ENCODE measurements around the gene RIC8A. TPM values are rescaled to one million over a fixed set of nuclear protein-coding genes. Genes with fewer than 3 reads are reported as not detected.

RIC8A gene
- total RNA-seq, 2 donors from 2014 or later, result 77.1 to 92.6 TPM

- Histone ChIP-seq H3K36me3 (ENCODE audit: control insufficient read depth, insufficient read depth, low read length) (peaks cover 12% of the 10 kb centered on the region), H3K4me1 (ENCODE audit: control insufficient read depth, insufficient read depth, low read length) (peaks cover 17% of the 10 kb centered on the region), H3K27ac (ENCODE audit: low read depth, low read length) (no peak overlapping the region), H3K9me3 (ENCODE audit: control insufficient read depth, low read length) (no peaks in the 10 kb centered on the region), H3K9ac (ENCODE audit: extremely low read depth, low read length, poor library complexity, severe bottlenecking) (no peak overlapping the region), H3K27me3 (ENCODE audit: control insufficient read depth, insufficient read depth, low read length, poor library complexity, severe bottlenecking) (no peaks in the 10 kb centered on the region), H3K4me3 (ENCODE audit: low read length) (no peak overlapping the region)
- no peak overlapping the region for H3K27ac Mint-ChIP-seq
- H3K4me3 Mint-ChIP-seq, result no peak overlapping the region
- no peaks in the 10 kb centered on the region for H3K9me3 Mint-ChIP-seq
- WGBS, 2 experiments (ENCODE audit: insufficient coverage in 1 of 2, insufficient read length in 1 of 2), result 88 to 89% methylated on average over 4 to 13 of the region's 13 CpGs
- H3K27me3 Mint-ChIP-seq (ENCODE audit: insufficient read depth), result peaks cover 2% of the 10 kb centered on the region
- peaks cover 20% of the 10 kb centered on the region for H3K36me3 Mint-ChIP-seq (ENCODE audit: low read depth)
- no peak for TF ChIP-seq CTCF (conservative IDR thresholded peaks at IDR 0.05)
- peak; percentile 31 for DNase-seq
- peaks cover 22% of the 10 kb centered on the region for H3K4me1 Mint-ChIP-seq
These were observed 8.4 kb upstream of the RIC8A start for GRCh38 chr11:199004-199581.

- peak; percentile 48 for DNase-seq
- no peak overlapping the region for H3K4me3 ChIP-seq (ENCODE audit: low read length)
- no peaks in the 10 kb centered on the region for H3K27me3 ChIP-seq (ENCODE audit: control insufficient read depth, insufficient read depth, low read length, poor library complexity, severe bottlenecking)
- H3K36me3 Mint-ChIP-seq (ENCODE audit: low read depth), result peaks cover 24% of the 10 kb centered on the region
- peaks cover 19% of the 10 kb centered on the region for H3K36me3 ChIP-seq (ENCODE audit: control insufficient read depth, insufficient read depth, low read length)
- TF ChIP-seq CTCF (conservative IDR thresholded peaks at IDR 0.05), result peak; percentile 37
- no peak overlapping the region for H3K27ac Mint-ChIP-seq
- H3K9ac ChIP-seq (ENCODE audit: extremely low read depth, low read length, poor library complexity, severe bottlenecking), result no peak overlapping the region
- H3K27ac ChIP-seq (ENCODE audit: low read depth, low read length), result no peak overlapping the region
- peaks cover 22% of the 10 kb centered on the region for H3K4me1 Mint-ChIP-seq
- WGBS, 2 experiments (ENCODE audit: insufficient coverage in 1 of 2, insufficient read length in 1 of 2), result 90 to 100% methylated on average over 1 to 8 of the region's 8 CpGs
- H3K9me3 Mint-ChIP-seq, result no peaks in the 10 kb centered on the region
- peaks cover 21% of the 10 kb centered on the region for H3K4me1 ChIP-seq (ENCODE audit: control insufficient read depth, insufficient read depth, low read length)
- no peak overlapping the region for H3K4me3 Mint-ChIP-seq
- H3K27me3 Mint-ChIP-seq (ENCODE audit: insufficient read depth), result peaks cover 2% of the 10 kb centered on the region
- H3K9me3 ChIP-seq (ENCODE audit: control insufficient read depth, low read length), result no peaks in the 10 kb centered on the region
These were observed 7.7 kb upstream of the RIC8A start for GRCh38 chr11:199782-200181.

GRCh38 chr11:200224-201003, 7.1 kb upstream of the RIC8A start:
- peak; percentile 25 for TF ChIP-seq CTCF (conservative IDR thresholded peaks at IDR 0.05)
- Mint-ChIP-seq H3K9me3 (no peaks in the 10 kb centered on the region), H3K36me3 (ENCODE audit: low read depth) (peaks cover 28% of the 10 kb centered on the region), H3K4me1 (peaks cover 22% of the 10 kb centered on the region), H3K4me3 (no peak overlapping the region), H3K27ac (no peak overlapping the region), H3K27me3 (ENCODE audit: insufficient read depth) (peaks cover 2% of the 10 kb centered on the region)
- Histone ChIP-seq H3K9ac (ENCODE audit: extremely low read depth, low read length, poor library complexity, severe bottlenecking) (no peak overlapping the region), H3K4me1 (ENCODE audit: control insufficient read depth, insufficient read depth, low read length) (peaks cover 21% of the 10 kb centered on the region), H3K27ac (ENCODE audit: low read depth, low read length) (no peak overlapping the region), H3K4me3 (ENCODE audit: low read length) (no peak overlapping the region), H3K27me3 (ENCODE audit: control insufficient read depth, insufficient read depth, low read length, poor library complexity, severe bottlenecking) (no peaks in the 10 kb centered on the region), H3K36me3 (ENCODE audit: control insufficient read depth, insufficient read depth, low read length) (peaks cover 24% of the 10 kb centered on the region), H3K9me3 (ENCODE audit: control insufficient read depth, low read length) (no peaks in the 10 kb centered on the region)
- no peak for DNase-seq
- 94 to 100% methylated on average over 8 to 13 of the region's 13 CpGs for WGBS, 2 experiments (ENCODE audit: insufficient coverage in 1 of 2, insufficient read length in 1 of 2)
